Neural progenitor cell (in vitro differentiated cells): Measurements from ENCODE around the gene DCAF4.

Experiments
- EZH2 ChIP-seq: fragments of 200-600 bp; sonication (generic); IDR thresholded peaks from 2 replicates; pipeline ENCODE4 v1.6.1; 2017; ENCODE audit warnings: antibody characterized with exemption, mild to moderate bottlenecking, moderate library complexity
- EZH2phosphoT487 ChIP-seq: fragments of 200-600 bp; sonication (generic); IDR thresholded peaks from 2 replicates; pipeline ENCODE4 v1.6.1; 2017; ENCODE audit warnings: antibody characterized with exemption
- TF ChIP-seq, protein P1 (sequence below): fragments of 200-600 bp; sonication (generic); IDR thresholded peaks from 2 replicates; pipeline ENCODE4 v1.5.1; 2017; ENCODE audit warnings: antibody characterized with exemption, mild to moderate bottlenecking

DNA sequence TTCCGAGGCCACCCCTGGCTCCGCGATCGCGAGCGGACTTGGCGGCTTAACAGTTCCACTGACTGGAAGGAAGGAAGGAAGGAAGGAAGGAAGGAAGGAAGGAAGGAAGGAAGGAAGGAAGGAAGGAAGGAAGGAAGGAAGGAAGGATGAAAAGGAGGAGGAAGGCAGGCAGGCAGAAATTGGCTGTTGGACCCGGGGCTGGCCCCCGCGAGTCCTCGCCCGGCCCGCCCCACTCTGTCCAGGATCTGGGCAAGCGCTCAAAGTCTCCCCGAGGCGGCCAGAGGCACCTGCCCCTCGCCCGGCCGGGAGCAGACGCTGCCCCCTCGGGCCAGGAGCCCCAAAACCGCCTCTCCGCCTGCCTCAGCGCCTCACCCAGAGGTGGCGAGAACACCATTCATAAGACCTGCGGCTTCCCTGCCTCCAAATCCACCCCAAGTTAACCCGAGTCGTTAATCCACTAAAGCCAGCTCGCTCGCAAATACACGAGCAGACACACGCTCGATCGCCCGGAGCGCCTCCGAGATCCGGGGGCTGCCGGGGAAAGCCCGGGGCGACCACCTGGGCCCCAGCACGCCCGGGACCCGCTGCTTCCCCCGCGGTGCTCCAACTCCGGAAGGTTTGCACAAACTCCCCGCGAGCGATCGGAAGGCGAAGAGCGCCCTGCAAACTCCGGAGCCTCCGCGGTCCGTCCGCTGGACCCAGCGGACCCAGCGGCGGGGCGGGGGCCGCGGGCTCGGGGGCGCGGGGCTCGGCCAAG is 33.2 kb upstream of the DCAF4 start:
- TF ChIP-seq, protein P1, sequence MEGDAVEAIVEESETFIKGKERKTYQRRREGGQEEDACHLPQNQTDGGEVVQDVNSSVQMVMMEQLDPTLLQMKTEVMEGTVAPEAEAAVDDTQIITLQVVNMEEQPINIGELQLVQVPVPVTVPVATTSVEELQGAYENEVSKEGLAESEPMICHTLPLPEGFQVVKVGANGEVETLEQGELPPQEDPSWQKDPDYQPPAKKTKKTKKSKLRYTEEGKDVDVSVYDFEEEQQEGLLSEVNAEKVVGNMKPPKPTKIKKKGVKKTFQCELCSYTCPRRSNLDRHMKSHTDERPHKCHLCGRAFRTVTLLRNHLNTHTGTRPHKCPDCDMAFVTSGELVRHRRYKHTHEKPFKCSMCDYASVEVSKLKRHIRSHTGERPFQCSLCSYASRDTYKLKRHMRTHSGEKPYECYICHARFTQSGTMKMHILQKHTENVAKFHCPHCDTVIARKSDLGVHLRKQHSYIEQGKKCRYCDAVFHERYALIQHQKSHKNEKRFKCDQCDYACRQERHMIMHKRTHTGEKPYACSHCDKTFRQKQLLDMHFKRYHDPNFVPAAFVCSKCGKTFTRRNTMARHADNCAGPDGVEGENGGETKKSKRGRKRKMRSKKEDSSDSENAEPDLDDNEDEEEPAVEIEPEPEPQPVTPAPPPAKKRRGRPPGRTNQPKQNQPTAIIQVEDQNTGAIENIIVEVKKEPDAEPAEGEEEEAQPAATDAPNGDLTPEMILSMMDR, result no peak
- TF ChIP-seq EZH2 (peak; percentile 78), EZH2phosphoT487 (peak; percentile 61)
